Activated naive CD4-positive, alpha-beta T cell (primary cell): ENCODE results near the gene PAK4.

Experiments used
- DNase-seq, 4 experiments: peaks; one replicate each; lab custom pipeline; 2025; lab: John Stamatoyannopoulos, UW

Gene PAK4

GRCh38 chr19:39146686-39147450 lies 21.3 kb downstream of the PAK4 start:
- no peak for DNase-seq

- DNase-seq, result no peak
Observed at GRCh38 chr19:39147480-39147879, 21.9 kb downstream of the PAK4 start.

DNA sequence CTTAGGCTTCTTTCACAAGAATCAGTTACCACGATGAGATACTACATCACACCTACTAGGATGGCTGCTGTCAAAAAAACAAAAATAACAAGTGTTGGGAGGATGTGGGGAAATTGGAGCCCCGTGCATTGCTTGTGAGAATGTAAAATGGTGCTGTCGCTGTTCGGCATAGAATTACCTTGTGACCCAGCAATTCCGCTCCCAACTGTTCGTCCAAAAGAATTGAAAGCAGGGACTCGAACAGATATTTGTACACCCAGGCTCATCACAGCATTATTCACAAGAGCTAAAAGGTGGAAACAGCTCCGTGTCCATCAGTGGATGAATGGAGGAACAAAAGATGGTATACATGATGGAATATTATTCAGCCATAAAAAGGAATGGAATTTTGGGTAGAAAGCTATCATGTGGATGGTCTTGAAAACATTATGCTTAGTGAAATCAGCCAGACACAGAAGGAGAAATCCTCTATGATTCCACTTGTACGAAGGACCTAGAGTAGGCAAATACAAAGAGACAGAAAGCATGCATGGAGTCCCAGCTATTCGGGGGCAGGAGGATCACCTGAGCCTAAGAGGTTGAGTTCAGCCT lies 23.4 kb downstream of the PAK4 start:
- DNase-seq, result no peak

DNA sequence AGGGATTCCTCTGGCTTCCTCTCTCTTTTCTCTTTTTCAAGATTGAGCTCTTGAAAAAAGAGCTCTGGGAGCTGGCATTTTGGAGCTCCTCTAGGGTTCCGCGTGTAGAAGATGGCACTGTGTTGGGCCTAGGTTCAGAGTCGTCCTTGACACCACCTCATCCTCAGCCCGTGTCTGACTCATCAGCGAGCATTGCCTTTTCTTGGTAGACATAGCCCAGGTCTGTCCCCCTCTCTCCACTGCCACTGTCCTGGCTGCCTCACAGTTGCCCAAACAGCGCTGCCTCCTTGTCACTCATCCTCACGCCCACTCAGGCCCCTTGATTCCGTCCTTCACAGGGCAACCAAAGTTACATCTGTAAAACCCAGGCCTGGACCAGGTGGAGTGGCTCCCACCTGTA lies 24.6 kb downstream of the PAK4 start:
- no peak for DNase-seq

DNA sequence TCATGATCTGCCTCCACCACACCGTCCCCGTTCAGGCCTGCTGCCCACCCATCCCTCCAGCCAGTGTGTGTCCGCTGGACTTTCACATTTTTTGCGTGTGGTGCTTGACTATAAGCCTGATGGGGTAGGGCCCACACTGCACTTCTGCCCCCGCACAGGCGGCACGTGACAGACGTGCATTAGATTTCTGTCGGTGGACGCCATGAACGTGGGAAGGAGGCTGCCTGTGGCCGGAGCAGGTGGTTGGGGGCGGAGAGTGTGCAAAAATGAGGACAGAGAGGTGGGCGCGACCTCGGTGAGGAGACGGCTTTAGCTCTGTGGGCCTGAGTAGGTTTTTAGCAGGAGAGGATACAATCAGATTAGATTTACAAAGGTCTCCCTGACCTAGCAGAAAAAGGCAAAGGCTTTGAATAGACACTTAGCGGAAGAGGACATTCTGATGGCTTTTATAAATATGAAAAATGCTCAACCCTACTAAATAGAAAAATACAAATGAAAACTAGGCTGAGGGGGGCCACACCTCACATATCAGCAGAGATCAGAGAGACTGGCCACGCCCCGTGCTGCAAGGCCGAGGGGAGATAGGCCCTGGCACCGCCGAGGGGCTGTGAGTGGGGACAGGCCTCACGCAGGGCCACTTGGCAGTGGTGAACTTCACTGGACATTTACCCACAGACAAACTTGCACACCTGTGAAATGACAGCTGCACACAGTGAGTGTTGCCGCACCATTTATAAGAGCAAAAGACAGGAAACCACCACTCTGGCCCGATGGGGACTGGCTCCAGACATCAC lies 25.4 kb downstream of the PAK4 start:
- no peak for DNase-seq

DNA sequence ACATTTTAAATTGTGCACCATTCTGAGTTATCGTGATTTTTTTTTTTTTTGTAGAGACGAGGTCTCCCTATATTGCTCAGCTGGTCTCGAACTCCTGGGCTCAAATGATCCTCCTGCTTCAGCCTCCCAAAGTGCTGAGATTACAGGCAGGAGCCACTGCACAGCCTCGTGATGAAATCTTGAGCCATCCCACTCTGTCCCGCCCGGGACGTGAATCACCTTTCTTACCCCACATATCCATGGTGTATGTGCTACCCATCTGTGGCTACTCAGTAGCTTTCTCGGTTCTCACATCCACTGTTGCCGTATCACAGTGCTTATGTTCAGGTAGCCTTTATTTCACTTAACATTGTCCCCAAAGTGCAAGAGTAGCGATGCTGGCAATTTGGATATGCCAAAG lies 26.5 kb downstream of the PAK4 start:
- no peak for DNase-seq

DNA sequence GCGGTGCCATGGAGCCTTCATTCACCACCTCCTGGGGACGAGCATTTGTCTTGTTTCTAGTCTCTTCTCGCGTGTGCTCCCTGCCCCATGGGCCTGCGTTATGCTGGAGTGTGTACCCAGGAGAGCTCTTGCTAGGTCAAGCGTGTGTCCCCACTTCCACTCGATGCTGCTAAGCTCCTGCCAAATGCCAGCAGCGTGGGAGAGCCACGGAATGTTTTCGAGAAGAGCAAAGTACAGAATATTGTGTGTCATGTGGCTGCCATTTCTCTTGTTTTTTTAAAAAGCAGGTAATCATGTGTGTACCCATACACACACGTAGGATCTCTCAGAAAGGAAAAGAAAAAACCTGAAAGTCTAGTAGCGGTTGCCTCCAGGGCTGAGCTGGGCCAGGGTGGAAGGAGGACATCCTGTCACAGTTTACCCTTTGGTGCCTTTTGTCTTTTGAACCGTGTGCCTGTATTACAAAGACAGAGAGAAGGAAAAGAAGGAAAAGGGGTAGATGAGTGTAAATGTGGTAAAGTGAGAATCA lies 28.6 kb downstream of the PAK4 start:
- no peak for DNase-seq

GRCh38 chr19:39154629-39155100 lies 29.1 kb downstream of the PAK4 start:
- DNase-seq, result no peak

DNA sequence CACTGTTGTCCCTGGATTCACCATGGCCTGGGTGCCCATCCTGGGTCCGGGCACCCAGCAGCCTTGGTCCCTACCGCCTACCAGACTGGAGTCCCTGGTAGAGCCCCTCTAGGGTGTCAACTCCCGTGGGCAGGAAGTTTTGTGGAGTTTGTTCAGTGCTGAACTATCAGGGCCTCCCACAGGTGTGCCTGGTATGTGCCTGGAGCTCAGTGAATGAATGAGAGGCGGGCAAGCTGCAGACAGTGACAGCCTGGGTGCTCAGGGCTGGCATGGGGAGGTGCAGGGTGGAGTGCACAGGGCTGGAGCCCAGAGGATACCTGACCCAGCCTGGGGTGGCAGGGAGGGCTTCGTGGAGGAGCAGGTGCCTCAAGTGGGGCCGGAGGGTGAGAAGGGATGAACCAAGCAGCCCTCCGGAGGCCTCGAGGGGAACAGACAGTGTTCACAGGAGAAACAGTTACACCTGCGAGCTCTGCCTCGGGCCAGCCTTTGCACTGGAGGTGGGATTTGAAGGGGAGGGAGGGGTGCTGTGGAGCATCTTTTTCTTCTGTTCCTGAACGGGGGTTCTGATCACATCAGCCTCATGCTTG lies 29.6 kb downstream of the PAK4 start:
- no peak for DNase-seq

- no peak for DNase-seq
Observed at GRCh38 chr19:39155741-39156140, 30.2 kb downstream of the PAK4 start.

- no peak for DNase-seq
Observed at GRCh38 chr19:39156326-39157230, 31.0 kb downstream of the PAK4 start.

DNA sequence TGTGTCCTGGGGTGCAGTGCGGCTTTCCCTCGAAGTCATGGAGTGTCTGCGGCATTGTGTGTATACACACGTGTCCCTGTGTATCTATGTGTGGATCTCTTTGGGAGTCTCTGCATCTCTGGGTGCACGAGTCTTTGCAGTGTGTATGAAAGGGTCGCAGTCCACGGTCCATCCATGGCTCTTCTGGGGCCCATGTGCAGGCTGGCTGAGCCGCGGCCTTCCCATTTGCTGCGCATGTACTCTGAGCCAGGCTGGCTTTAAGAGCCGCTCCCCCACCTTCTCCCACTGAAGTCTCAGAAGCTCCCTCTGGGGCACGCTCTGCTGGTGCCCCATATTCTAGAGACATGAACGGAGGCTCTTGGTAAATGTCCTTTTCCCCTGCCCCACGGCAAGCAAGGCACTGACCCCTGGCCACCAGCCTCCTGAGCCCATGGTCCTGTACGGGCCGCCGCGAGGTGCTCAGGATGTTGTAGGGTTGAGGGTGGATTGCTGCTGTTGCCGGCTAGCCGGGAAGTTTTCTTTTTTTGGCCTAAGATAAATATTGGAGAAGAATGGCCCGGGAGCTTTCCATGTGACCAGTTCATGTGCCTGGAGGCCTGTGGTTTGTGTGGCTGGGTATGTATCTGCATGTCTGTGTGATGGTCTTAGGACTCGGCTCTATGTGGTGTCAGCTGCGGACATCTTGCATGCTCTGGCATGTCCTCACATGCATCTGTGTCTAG lies 31.9 kb downstream of the PAK4 start:
- no peak for DNase-seq

- no peak for DNase-seq
Observed at GRCh38 chr19:39157997-39158389, 32.4 kb downstream of the PAK4 start.

- no peak for DNase-seq
Observed at GRCh38 chr19:39158646-39159260, 33.2 kb downstream of the PAK4 start.

DNA sequence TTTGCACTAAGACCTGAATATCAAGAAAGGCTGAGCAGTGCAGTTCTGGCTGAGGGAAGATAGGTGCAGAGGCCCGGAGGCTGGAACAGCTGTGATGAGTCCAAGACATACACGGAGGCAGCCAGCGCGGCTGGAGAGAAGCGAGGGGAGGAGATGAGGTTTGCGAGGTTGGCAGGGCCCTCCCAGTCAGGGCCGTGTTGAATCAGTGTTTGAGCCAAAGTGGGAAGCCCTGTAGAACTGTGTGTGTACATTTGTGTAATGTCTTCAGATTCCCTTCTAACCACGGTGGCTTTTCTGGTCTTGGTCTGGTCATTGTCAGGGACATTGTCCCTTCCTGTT lies 34.9 kb downstream of the PAK4 start:
- DNase-seq, result no peak

- no peak for DNase-seq
Observed at GRCh38 chr19:39160889-39161672, 35.5 kb downstream of the PAK4 start.

- no peak for DNase-seq
Observed at GRCh38 chr19:39162441-39163043, 37.0 kb downstream of the PAK4 start.

- no peak for DNase-seq
Observed at GRCh38 chr19:39163621-39164020, 38.0 kb downstream of the PAK4 start.

GRCh38 chr19:39164289-39164688 lies 38.7 kb downstream of the PAK4 start:
- no peak for DNase-seq
